Sciatic nerve (tissue), 2 donors: Measurements from ENCODE around the gene LDLRAD2. TPM values are rescaled to one million over a fixed set of nuclear protein-coding genes. Genes with fewer than 3 reads are reported as not detected.
A peak's percentile ranks its signal among the peaks of the same experiment; 100 is the strongest.

Source experiments
- ATAC-seq: fragments of 200-7000 bp; cut with Tn5 transposase; one replicate; pipeline ENCODE4 v1.9.1; 2020; ENCODE audit warnings: mild to moderate bottlenecking, moderate library complexity
- DNase-seq: peaks from one replicate; pipeline ENCODE4 v3.0.0-alpha.2; 2020; ENCODE audit warnings: low spot score
- intact Hi-C: fragments of 100-400 bp; cut with DNase I; formaldehyde crosslinking; loops from one replicate; pipeline ENCODE4 v1.14.2; 2022
- total RNA-seq: library from RNA; stranded (reverse); fragmentation: NEBNext Ultra II Directional; extraction: Animal tissue kit (Norgen Biotek cat#: 25700); gene quantifications from one replicate; pipeline ENCODE4 v1.2.1, GENCODE V29; 2021
- donor health status: DM: no; HTN: no; CAD: no.
- donor health status: DM: no; HTN: no; CAD: no.

The LDLRAD2 gene
- total RNA-seq, 1 donor from 2014 or later, result 0.13 TPM

DNA sequence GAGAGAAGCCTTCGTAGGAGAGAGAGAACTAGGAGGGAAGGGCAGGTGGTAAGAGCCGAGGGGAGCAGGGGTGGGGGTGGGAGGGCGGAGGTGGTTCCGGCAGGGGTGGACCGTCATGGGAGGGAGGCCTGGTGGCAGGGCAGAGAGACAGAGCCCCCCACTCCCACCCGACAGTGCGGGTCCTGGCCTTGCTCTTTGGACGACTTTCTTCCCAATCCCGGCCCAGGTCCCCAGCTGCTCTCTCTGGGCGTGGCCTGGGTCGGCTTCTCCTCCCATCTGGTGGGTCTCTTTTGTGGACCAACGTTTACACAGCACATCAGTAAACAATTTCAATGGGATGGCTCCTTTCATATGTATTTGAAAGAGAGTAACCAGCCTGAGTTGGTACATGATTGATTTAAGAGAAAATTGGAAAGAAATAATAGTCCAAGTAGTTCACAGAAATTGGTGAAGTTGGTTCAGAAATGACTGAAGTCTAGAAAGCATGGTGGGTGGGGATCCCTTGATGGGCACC lies 56.9 kb downstream of the LDLRAD2 start:
- ATAC-seq (no peak), DNase-seq (no peak)
- intact Hi-C loops, result no loop called here

DNA sequence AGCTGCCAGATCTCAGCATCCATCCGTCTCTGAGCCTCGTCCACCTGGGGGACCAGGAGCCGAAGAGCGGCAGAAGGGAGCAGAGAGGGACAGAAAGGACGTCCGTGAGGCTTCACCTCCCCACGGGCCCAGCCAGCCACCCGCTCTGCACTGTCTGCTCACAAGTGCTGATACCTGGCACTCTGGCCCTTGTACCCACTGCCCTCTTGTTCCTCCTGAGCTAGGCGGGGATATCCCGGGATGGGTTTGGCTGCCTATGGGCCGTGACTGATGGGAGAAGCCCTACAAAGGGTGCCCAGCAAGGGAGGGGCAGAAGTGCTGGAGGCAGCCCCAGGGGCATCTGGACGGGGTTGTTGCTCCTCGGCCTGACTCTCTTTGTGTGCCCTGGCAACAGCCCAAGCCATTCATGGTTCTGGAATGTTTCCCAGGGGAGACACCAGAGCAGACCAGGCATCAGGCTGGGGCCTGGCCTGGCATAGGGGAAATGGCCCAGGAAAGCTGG lies 57.6 kb downstream of the LDLRAD2 start:
- ATAC-seq, result peak; percentile 63
- DNase-seq, result peak; percentile 88
- intact Hi-C loops, result no loop called here

DNA sequence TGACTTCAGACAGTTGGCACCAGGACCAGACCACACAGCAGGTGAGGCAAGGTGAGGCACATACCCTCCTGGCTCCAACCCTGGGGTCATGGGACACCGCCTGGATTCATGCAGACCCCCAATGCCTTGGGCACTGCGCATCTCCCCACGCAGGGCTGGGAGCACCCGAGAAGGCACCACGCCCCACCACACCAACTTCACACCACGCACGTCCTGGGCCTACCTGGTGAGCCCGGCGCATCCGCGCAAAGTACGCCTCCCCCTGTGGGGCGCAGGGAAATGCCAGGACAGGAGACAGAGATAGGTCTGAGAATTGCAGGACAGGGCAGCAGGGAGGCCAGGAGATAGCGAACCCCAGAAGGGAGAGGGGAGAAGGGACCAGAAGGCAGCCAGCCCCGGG lies 58.5 kb downstream of the LDLRAD2 start:
- DNase-seq, result no peak
- no peak for ATAC-seq
- intact Hi-C loops, result no loop called here

DNA sequence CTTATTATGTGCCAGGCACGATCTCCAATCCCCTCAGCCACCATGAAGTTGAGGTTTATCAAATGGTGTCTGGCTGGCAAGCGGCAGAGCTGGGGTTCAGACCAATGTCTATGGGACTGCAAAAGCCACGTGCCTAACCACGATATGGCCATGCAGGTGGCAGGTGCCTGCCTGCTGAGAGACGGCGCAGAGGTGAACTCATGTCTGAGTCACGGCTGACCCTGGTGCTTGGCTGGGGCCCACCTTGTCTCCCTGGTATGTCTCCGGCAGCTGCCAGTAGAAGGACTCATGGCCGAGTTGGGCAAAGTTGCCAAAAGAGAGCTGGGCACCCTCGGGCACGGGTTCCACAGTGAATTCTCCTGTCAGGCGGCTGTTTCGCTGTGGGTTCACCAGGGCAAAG lies 59.9 kb downstream of the LDLRAD2 start:
- ATAC-seq, result no peak
- no peak for DNase-seq
- intact Hi-C loops, result no loop called here

DNA sequence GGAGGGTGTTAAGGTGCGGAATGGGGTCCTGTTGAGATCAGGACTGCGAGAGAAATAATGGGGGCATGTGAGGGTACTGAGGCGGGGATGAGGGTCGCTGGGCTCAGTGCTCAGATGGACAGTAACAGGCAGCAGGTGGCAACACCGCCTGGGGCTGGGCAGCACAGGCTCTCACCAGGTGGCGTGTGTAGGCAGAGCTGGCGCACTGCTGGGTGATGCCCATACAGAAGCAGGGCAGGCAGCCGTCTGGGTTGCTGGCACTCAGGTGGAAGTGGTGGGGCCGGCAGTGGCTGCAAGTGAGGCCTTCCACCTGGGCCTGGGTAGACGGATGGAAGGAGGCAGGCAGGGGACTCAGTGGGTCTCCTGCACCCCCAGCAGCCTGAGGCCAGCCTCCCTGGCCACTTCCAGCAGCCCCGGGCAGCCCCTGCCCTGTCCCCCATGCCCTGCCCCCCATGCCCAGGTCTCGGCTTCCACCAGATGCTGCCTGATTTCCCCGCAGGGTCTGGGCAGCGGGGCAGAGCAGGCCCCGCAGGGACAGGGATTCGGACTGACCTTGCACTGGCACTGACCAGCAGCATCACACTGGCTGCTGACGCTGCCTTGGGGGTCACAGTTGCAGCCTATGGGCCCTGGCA lies 60.5 kb downstream of the LDLRAD2 start:
- intact Hi-C loops, result no loop called here
- DNase-seq, result no peak
- ATAC-seq, result no peak

DNA sequence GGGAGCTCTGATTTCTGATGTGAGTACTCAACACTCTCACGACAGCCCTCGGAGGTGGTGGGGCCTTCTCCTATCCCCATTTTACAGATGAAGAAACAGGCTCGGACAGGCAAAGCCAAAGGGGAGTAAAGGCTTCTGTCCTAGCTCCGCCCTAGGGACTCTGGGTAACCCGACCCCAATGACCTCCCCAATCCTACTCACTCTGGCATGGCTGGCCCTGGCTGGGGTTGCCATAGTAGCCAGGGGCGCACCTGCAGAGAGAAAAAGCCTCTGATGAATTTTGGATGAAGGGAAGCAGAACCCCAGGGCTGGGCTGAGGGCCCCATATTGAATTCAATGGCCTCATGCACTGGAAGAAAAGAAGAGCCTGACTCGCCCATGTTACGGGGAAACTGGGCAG lies 61.1 kb downstream of the LDLRAD2 start:
- DNase-seq (no peak), ATAC-seq (no peak)
- intact Hi-C loops, result no loop called here

DNA sequence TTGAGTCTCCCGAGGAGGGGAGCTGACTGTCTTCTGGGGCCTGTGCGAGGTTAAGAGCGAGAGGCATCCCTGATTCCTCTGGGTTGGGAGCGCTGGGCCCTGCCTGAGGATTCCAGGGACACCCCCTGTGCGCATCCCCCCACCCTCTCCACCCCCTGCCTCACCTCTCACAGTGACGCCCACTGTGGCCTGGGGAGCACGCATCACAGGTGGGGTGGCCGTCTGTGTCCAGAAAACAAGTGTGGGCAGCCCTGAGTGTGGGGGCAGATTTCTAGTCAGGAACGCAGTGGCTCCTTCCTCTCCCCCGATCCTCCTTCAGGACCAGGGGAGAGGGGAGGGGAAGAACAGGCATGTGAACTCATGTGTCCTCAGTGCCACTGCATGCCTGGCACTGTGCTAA lies 61.7 kb downstream of the LDLRAD2 start:
- no peak for ATAC-seq
- intact Hi-C loops, result no loop called here
- DNase-seq, result no peak

DNA sequence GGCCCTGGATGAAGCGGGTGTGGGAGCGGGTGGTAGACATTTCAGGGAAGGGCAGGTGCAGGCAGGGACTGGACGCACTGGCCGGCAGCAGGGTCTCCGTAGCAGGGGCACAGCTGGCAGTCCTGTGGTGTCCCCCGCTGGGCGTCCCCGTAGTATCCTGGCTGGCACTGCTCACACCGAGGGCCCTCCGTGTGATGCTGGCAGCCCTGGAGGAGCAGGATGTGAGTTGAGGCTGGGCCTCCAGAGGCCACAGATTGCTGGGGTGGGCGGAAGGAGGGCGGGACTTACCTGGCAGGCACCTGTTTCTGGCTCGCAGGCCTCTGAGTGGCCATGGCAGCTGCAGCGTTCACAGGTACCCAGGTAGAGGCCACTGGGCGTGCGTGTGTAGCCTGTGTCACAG lies 62.3 kb downstream of the LDLRAD2 start:
- ATAC-seq, result no peak
- no peak for DNase-seq
- intact Hi-C loops, result no loop called here

Other genes with a start within 250 kb of the LDLRAD2 start
- gene RAP1GAP, start 142.9 kb upstream of the LDLRAD2 start, total RNA-seq, result 14.7 TPM
- 112 TPM for gene USP48, start 29.1 kb upstream of the LDLRAD2 start, total RNA-seq
- 887 TPM for gene HSPG2, start 125.0 kb downstream of the LDLRAD2 start, total RNA-seq
- gene CELA3B, start 164.8 kb downstream of the LDLRAD2 start, total RNA-seq, result 1.2 TPM
- gene CELA3A, start 189.4 kb downstream of the LDLRAD2 start, total RNA-seq, result 2.9 TPM
- gene CDC42, start 240.4 kb downstream of the LDLRAD2 start, total RNA-seq, result 221 TPM